K562 (cell line): ENCODE data around the gene DDX5. TPM values are rescaled to one million over a fixed set of nuclear protein-coding genes. Genes with fewer than 3 reads are reported as not detected.

Experiments used
- C11orf30 ChIP-seq: fragments of 450-650 bp; IDR thresholded peaks from 2 replicates; pipeline ENCODE4 v1.6.1; 2016; ENCODE audit warnings: low read depth, mild to moderate bottlenecking
- CEBPG ChIP-seq, 3 experiments: fragments of 200-800 bp in 1 of 3; sonication (Bioruptor generic) in 1 of 3; sonication (generic) in 1 of 3; formaldehyde crosslinking in 1 of 3; IDR thresholded peaks in 2 of 3; conservative IDR thresholded peaks in 1 of 3; 2 replicates each; pipeline versions ENCODE4 v1.6.1 to v1.8.0; 2016 to 2022; ENCODE audit warnings: missing compliant biosample characterization in 2 of 3, missing genetic modification characterization in 2 of 3, mild to moderate bottlenecking in 1 of 3, missing genetic modification reagents in 1 of 3
- CREB1 ChIP-seq, 2 experiments: sonication (generic) in 1 of 2; formaldehyde crosslinking in 1 of 2; IDR thresholded peaks; 2 replicates each; pipeline versions ENCODE4 v1.6.1 to v1.8.0; 2012 to 2022; ENCODE audit warnings: inconsistent platforms in 1 of 2, mild to moderate bottlenecking in 1 of 2, missing genetic modification reagents in 1 of 2, moderate library complexity in 1 of 2
- DMBX1 ChIP-seq: fragments of 250-450 bp; sonication (Bioruptor Pico); IDR thresholded peaks from 2 replicates; pipeline ENCODE4 v1.8.0; 2022; ENCODE audit warnings: inconsistent platforms, mild to moderate bottlenecking, moderate library complexity, borderline replicate concordance
- EZH2 ChIP-seq: IDR thresholded peaks from 2 replicates; pipeline ENCODE4 v1.6.1; 2012; ENCODE audit warnings: low read depth, mild to moderate bottlenecking, inconsistent platforms, low read length, borderline replicate concordance
- FOXK1 ChIP-seq: sonication (generic); formaldehyde crosslinking; IDR thresholded peaks from 2 replicates; pipeline ENCODE4 v1.8.0; 2022; ENCODE audit warnings: missing genetic modification reagents, mild to moderate bottlenecking, borderline replicate concordance
- FOXP1 ChIP-seq: sonication (generic); formaldehyde crosslinking; IDR thresholded peaks from 2 replicates; pipeline ENCODE4 v1.8.0; 2022; ENCODE audit warnings: mild to moderate bottlenecking, missing genetic modification reagents
- KDM5B ChIP-seq: fragments of 200-600 bp; sonication (generic); IDR thresholded peaks from 2 replicates; pipeline ENCODE4 v1.6.1; 2012; ENCODE audit warnings: low read depth, mild to moderate bottlenecking, moderate library complexity, low read length, control low read depth, inconsistent platforms; ENCODE audit not compliant: insufficient replicate concordance
- LEF1 ChIP-seq: fragments of 450-650 bp; IDR thresholded peaks from 2 replicates; pipeline ENCODE4 v1.6.1; 2016; ENCODE audit warnings: mild to moderate bottlenecking
- MCM2 ChIP-seq: fragments of 450-650 bp; IDR thresholded peaks from 2 replicates; pipeline ENCODE4 v1.6.1; 2017; ENCODE audit warnings: low read depth, mild to moderate bottlenecking
- MTA3 ChIP-seq: fragments of 450-650 bp; formaldehyde crosslinking; IDR thresholded peaks from 2 replicates; pipeline ENCODE4 v1.6.1; 2017; ENCODE audit warnings: mild to moderate bottlenecking, borderline replicate concordance
- NRF1 ChIP-seq, 2 experiments: fragments of 450-650 bp; IDR thresholded peaks in 1 of 2; conservative IDR thresholded peaks in 1 of 2; 2 replicates each; pipeline ENCODE4 v1.6.1; 2014; ENCODE audit warnings: mild to moderate bottlenecking in 2 of 2
- PHF20 ChIP-seq: fragments of 450-650 bp; IDR thresholded peaks from 2 replicates; pipeline ENCODE4 v1.6.1; 2018; ENCODE audit not compliant: partially characterized antibody
- SMARCB1 ChIP-seq: IDR thresholded peaks from 2 replicates; pipeline ENCODE4 v1.6.1; 2011; ENCODE audit warnings: improper control_type of control experiment, low read depth; ENCODE audit not compliant: insufficient read length
- SRF ChIP-seq, 2 experiments: fragments of 250-450, 450-650 bp in 1 of 2; sonication (Bioruptor Pico) in 1 of 2; sonication (generic) in 1 of 2; formaldehyde crosslinking; IDR thresholded peaks; 2 replicates each; pipeline versions ENCODE4 v1.5.0 to v1.5.1; 2020 to 2022; ENCODE audit warnings: mild to moderate bottlenecking in 1 of 2, missing genetic modification reagents in 1 of 2
- TRIM24 ChIP-seq, 2 experiments: fragments of 450-650 bp; IDR thresholded peaks; 2 replicates each; pipeline ENCODE4 v1.6.1; 2016
- ZFX ChIP-seq: sonication (generic); formaldehyde crosslinking; IDR thresholded peaks from 2 replicates; pipeline ENCODE4 v1.8.0; 2022; ENCODE audit warnings: mild to moderate bottlenecking, missing genetic modification reagents, moderate library complexity
- ZNF174 ChIP-seq: fragments of 250-450 bp; sonication (Bioruptor Pico); IDR thresholded peaks from 2 replicates; pipeline ENCODE4 v1.4.0; 2020; ENCODE audit warnings: mild to moderate bottlenecking
- ZNF830 ChIP-seq: fragments of 250-450 bp; sonication (Bioruptor Pico); IDR thresholded peaks from 2 replicates; pipeline ENCODE4 v1.5.0; 2021; ENCODE audit warnings: mild to moderate bottlenecking
- polyA plus RNA-seq, 8 experiments: library from polyadenylated mRNA; depleted of rRNA in 4 of 8; stranded (reverse) in 5 of 8; unstranded in 3 of 8; fragments of >200 nt; fragmentation: Nextera tagmentation in 2 of 8; fragmentation: Illumina TruSeq in 1 of 8; extraction: Ambion mirVana in 2 of 8; extraction: Trizol in 1 of 8; gene quantifications; 2 replicates each; pipeline versions ENCODE4 v1.2.1 to v1.2.3, GENCODE V29; 2011 to 2014; ENCODE audit warnings: inconsistent platforms in 1 of 8, missing spikeins in 1 of 8
- total RNA-seq, 7 experiments: library from RNA; depleted of rRNA in 6 of 7; stranded (reverse); fragments of >200 nt in 6 of 7; fragmentation: Illumina TruSeq in 2 of 7; extraction: Trizol in 2 of 7; gene quantifications; 2 replicates each; pipeline versions ENCODE4 v1.2.1 to v1.2.3, GENCODE V29; 2011 to 2021; ENCODE audit warnings: low replicate concordance in 1 of 7
- TF ChIP-seq, protein P1 (sequence below): sonication (generic); formaldehyde crosslinking; IDR thresholded peaks from 2 replicates; pipeline ENCODE4 v1.8.1; 2022; ENCODE audit warnings: missing genetic modification reagents
- TF ChIP-seq, protein P2 (sequence below), 2 experiments: IDR thresholded peaks; 2 replicates each; pipeline ENCODE4 v1.6.1; 2011; ENCODE audit warnings: borderline replicate concordance in 1 of 2, control low read depth in 1 of 2, low read depth in 1 of 2, low read length in 1 of 2, mild to moderate bottlenecking in 1 of 2, mixed read lengths in 1 of 2, moderate library complexity in 1 of 2; ENCODE audit not compliant: insufficient read depth in 1 of 2, insufficient read length in 1 of 2, poor library complexity in 1 of 2, severe bottlenecking in 1 of 2; ENCODE audit errors: extremely low read depth in 1 of 2
- TF ChIP-seq, protein P3 (sequence below): fragments of 450-650 bp; IDR thresholded peaks from 2 replicates; pipeline ENCODE4 v1.6.1; 2016; ENCODE audit warnings: borderline replicate concordance

Gene DDX5
- total and polyA plus RNA-seq, 9 of the 15 experiments (the other 6 are each of a cell fraction or from before 2014, with no cell fraction given), result 306 to 1,639 (median 604) TPM

GRCh38 chr17:64496786-64497564 is 9.1 kb downstream of the DDX5 start, which contains the start of gene POLG2 (continued):
- TF ChIP-seq CEBPG (CRISPR knock-in tag; IDR thresholded peaks at IDR 0.05) (no peak), CEBPG (tag; conservative IDR thresholded peaks at IDR 0.05 in 1 of 2, IDR thresholded peaks at IDR 0.05 in 1 of 2) (no peak), LEF1 (peak; percentile 21; the same call in 1 of the 2 replicates), DMBX1 (CRISPR knock-in tag) (0 out of 2 replicates have a peak, but pooled peaks have one; percentile 27), MCM2 (no peak), SMARCB1 (no peak), C11orf30 (peak; percentile 57), MTA3 (no peak), KDM5B (peak; percentile 38), ZNF830 (peak; percentile 25; the same call in 1 of the 2 replicates), FOXP1 (CRISPR knock-in tag) (peak; percentile 43), EZH2 (no peak), PHF20 (peak; percentile 14), SRF (CRISPR knock-in tag; IDR thresholded peaks at IDR 0.05) (peak; percentile 27 to 55; a peak in 1 of 4 replicates), FOXK1 (CRISPR knock-in tag) (no peak; the same call in 1 of the 2 replicates), CREB1 (IDR thresholded peaks at IDR 0.05) (peak; percentile 55), CREB1 (CRISPR knock-in tag; IDR thresholded peaks at IDR 0.05) (peak; percentile 50; the same call in 1 of the 2 replicates), ZFX (CRISPR knock-in tag) (peak; percentile 87), TRIM24 (IDR thresholded peaks at IDR 0.05) (peak; percentile 42 to 51; a peak in 2 of 4 replicates), NRF1 (conservative IDR thresholded peaks at IDR 0.05 in 1 of 2, IDR thresholded peaks at IDR 0.05 in 1 of 2) (peak; percentile 98), ZNF174 (CRISPR knock-in tag) (0 out of 2 replicates have a peak, but pooled peaks have one; percentile 26)
- TF ChIP-seq, protein P1, sequence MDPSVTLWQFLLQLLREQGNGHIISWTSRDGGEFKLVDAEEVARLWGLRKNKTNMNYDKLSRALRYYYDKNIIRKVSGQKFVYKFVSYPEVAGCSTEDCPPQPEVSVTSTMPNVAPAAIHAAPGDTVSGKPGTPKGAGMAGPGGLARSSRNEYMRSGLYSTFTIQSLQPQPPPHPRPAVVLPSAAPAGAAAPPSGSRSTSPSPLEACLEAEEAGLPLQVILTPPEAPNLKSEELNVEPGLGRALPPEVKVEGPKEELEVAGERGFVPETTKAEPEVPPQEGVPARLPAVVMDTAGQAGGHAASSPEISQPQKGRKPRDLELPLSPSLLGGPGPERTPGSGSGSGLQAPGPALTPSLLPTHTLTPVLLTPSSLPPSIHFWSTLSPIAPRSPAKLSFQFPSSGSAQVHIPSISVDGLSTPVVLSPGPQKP (CRISPR knock-in tag), result no peak
- TF ChIP-seq, protein P2, sequence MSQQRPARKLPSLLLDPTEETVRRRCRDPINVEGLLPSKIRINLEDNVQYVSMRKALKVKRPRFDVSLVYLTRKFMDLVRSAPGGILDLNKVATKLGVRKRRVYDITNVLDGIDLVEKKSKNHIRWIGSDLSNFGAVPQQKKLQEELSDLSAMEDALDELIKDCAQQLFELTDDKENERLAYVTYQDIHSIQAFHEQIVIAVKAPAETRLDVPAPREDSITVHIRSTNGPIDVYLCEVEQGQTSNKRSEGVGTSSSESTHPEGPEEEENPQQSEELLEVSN (IDR thresholded peaks at IDR 0.05; ENCODE audit: borderline replicate concordance in 1 of 2, extremely low read depth in 1 of 2, insufficient read depth in 1 of 2, insufficient read length in 1 of 2, low read depth in 1 of 2, low read length in 1 of 2, poor library complexity in 1 of 2, severe bottlenecking in 1 of 2), result peak; percentile 48 to 56
- TF ChIP-seq, protein P3, sequence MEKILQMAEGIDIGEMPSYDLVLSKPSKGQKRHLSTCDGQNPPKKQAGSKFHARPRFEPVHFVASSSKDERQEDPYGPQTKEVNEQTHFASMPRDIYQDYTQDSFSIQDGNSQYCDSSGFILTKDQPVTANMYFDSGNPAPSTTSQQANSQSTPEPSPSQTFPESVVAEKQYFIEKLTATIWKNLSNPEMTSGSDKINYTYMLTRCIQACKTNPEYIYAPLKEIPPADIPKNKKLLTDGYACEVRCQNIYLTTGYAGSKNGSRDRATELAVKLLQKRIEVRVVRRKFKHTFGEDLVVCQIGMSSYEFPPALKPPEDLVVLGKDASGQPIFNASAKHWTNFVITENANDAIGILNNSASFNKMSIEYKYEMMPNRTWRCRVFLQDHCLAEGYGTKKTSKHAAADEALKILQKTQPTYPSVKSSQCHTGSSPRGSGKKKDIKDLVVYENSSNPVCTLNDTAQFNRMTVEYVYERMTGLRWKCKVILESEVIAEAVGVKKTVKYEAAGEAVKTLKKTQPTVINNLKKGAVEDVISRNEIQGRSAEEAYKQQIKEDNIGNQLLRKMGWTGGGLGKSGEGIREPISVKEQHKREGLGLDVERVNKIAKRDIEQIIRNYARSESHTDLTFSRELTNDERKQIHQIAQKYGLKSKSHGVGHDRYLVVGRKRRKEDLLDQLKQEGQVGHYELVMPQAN, result peak; percentile 90
